A549 (cell line): ENCODE measurements around the gene MT1E. TPM values are rescaled to one million over a fixed set of nuclear protein-coding genes. Genes with fewer than 3 reads are reported as not detected.
A peak's percentile ranks its signal among the peaks of the same experiment; 100 is the strongest.

Experiments
- ATAC-seq, 2 experiments: fragments of 200-7000 bp in 1 of 2; fragments of >200 bp in 1 of 2; cut with Nextera tagmentation in 1 of 2; cut with Tn5 transposase in 1 of 2; 3 replicates each; pipeline versions ENCODE4 v1.8.0 to v1.9.1; 2018 to 2020; ENCODE audit warnings: mild to moderate bottlenecking in 1 of 2, moderate library complexity in 1 of 2
- CTCF ChIA-PET: fragments of 300-600 bp; sonication (Branson Sonifier 250); formaldehyde crosslinking; extraction: SDS; loops from one replicate; lab custom pipeline; 2021; ENCODE audit warnings: antibody characterized with exemption, inconsistent platforms; lab: Yijun Ruan, JAX
- POLR2A ChIA-PET: fragments of 350-600 bp; formaldehyde crosslinking; extraction: SDS; loops from one replicate; lab custom pipeline; 2021; ENCODE audit warnings: antibody characterized with exemption, inconsistent platforms; lab: Yijun Ruan, JAX
- DNase-seq, 2 experiments: peaks; one replicate each; pipeline versions ENCODE4 v3.0.0 to v3.0.0-alpha.2; 2011 to 2016; ENCODE audit warnings: low read depth in 1 of 2, low spot score in 1 of 2
- FAIRE-seq: peaks from 2 replicates; lab custom pipeline; 2011; peaks lifted over from hg19 to GRCh38; lab: Jason Lieb, UNC
- H3K27ac ChIP-seq, 2 experiments: fragments of >200 bp; sonication (Bioruptor Twin); formaldehyde crosslinking; 3 replicates each; pipeline ENCODE4 v1.5.1; 2016 to 2017
- H3K4me1 ChIP-seq: fragments of >200 bp; sonication (Bioruptor Twin); formaldehyde crosslinking; 3 replicates; pipeline ENCODE4 v1.6.1; 2016
- H3K4me2 ChIP-seq: fragments of >200 bp; sonication (Bioruptor Twin); formaldehyde crosslinking; 3 replicates; pipeline ENCODE4 v1.6.1; 2016
- H3K4me3 ChIP-seq: fragments of >200 bp; sonication (Bioruptor Twin); formaldehyde crosslinking; 3 replicates; pipeline ENCODE4 v1.5.1; 2016
- H3K9me3 ChIP-seq: fragments of >200 bp; sonication (Bioruptor Twin); formaldehyde crosslinking; 3 replicates; pipeline ENCODE4 v1.6.1; 2016
- BHLHE40 ChIP-seq: IDR thresholded peaks from 2 replicates; pipeline ENCODE4 v1.6.1; 2012; ENCODE audit warnings: low read depth, low read length, inconsistent platforms
- CHD2 ChIP-seq: fragments of 150-350 bp; IDR thresholded peaks from 2 replicates; pipeline ENCODE4 v1.6.1; 2014; ENCODE audit warnings: low read length; ENCODE audit not compliant: partially characterized antibody
- EP300 ChIP-seq, 2 experiments: fragments of >200 bp; sonication (Bioruptor Twin); formaldehyde crosslinking; IDR thresholded peaks; 2 replicates in 1 of 2; 3 replicates in 1 of 2; pipeline ENCODE4 v1.6.1; 2016 to 2017
- FOSB ChIP-seq: fragments of 250-450 bp; sonication (Bioruptor Pico); IDR thresholded peaks from 2 replicates; pipeline ENCODE4 v1.5.0; 2020; ENCODE audit warnings: mild to moderate bottlenecking, moderate library complexity
- HDAC2 ChIP-seq: fragments of 200-600 bp; sonication (generic); IDR thresholded peaks from 2 replicates; pipeline ENCODE4 v1.6.1; 2016
- HEYL ChIP-seq: fragments of 250-450 bp; sonication (Bioruptor Pico); IDR thresholded peaks from 2 replicates; pipeline ENCODE4 v1.8.0; 2021; ENCODE audit warnings: mild to moderate bottlenecking, moderate library complexity
- HOXB5 ChIP-seq: fragments of 250-450 bp; sonication (Bioruptor Pico); IDR thresholded peaks from 2 replicates; pipeline ENCODE4 v1.5.0; 2020; ENCODE audit warnings: mild to moderate bottlenecking, moderate library complexity
- MAFK ChIP-seq: fragments of 450-650 bp; IDR thresholded peaks from 2 replicates; pipeline ENCODE4 v1.6.1; 2014; ENCODE audit not compliant: partially characterized antibody
- NFE2L2 ChIP-seq: fragments of 150-350 bp; conservative IDR thresholded peaks from 2 replicates; pipeline ENCODE4 v1.6.1; 2014; ENCODE audit warnings: low read length
- NPAS2 ChIP-seq: fragments of 250-450 bp; sonication (Bioruptor Pico); IDR thresholded peaks from 2 replicates; pipeline ENCODE4 v1.8.0; 2022; ENCODE audit warnings: mild to moderate bottlenecking, moderate library complexity, borderline replicate concordance
- RFX5 ChIP-seq: fragments of 450-650 bp; IDR thresholded peaks from 2 replicates; pipeline ENCODE4 v1.7.1; 2014; ENCODE audit warnings: antibody characterized with exemption, mild to moderate bottlenecking, moderate library complexity
- SMC3 ChIP-seq: fragments of >200 bp; sonication (Bioruptor Twin); formaldehyde crosslinking; IDR thresholded peaks from 3 replicates; pipeline ENCODE4 v1.6.1; 2018; ENCODE audit warnings: inconsistent platforms
- TP53 ChIP-seq: fragments of 250-450 bp; sonication (Bioruptor Pico); IDR thresholded peaks from 2 replicates; pipeline ENCODE4 v1.5.0; 2021; ENCODE audit warnings: mild to moderate bottlenecking, moderate library complexity
- ZC3H11A ChIP-seq: fragments of 450-650 bp; IDR thresholded peaks from 2 replicates; pipeline ENCODE4 v1.6.1; 2014; ENCODE audit warnings: antibody characterized with exemption, mild to moderate bottlenecking
- ZFP36 ChIP-seq: fragments of 450-650 bp; IDR thresholded peaks from 2 replicates; pipeline ENCODE4 v1.6.1; 2014; ENCODE audit warnings: borderline replicate concordance; ENCODE audit not compliant: partially characterized antibody
- WGBS: methylation state at CpG from one replicate; pipeline ENCODE4 v1.1.6; 2017; ENCODE audit errors: missing lambda C conversion rate; 5-methylcytosine and 5-hydroxymethylcytosine counted together
- polyA plus RNA-seq, 4 experiments: library from polyadenylated mRNA; depleted of rRNA in 3 of 4; stranded (reverse); fragments of >200 nt; fragmentation: RNase III in 1 of 4; extraction: RNeasy Plus Mini Kit Qiagen cat#74134 plus additional on column Dnase treatment in 1 of 4; gene quantifications; 2 replicates in 3 of 4; 3 replicates in 1 of 4; pipeline ENCODE4 v1.2.3, GENCODE V29; 2011 to 2017
- TF ChIP-seq, protein P1 (sequence below): IDR thresholded peaks from 2 replicates; pipeline ENCODE4 v1.6.1; 2012
- TF ChIP-seq, protein P2 (sequence below): fragments of >200 bp; sonication (Bioruptor Twin); formaldehyde crosslinking; IDR thresholded peaks from 2 replicates; pipeline ENCODE4 v1.6.1; 2016
- TF ChIP-seq, protein P3 (sequence below): fragments of 150-350 bp; IDR thresholded peaks from 2 replicates; pipeline ENCODE4 v1.6.1; 2014; ENCODE audit warnings: low read depth, mild to moderate bottlenecking, low read length
- TF ChIP-seq, protein P4 (sequence below): fragments of 450-650 bp; IDR thresholded peaks from 2 replicates; pipeline ENCODE4 v1.6.1; 2014; ENCODE audit warnings: antibody characterized with exemption
- TF ChIP-seq, protein P5 (sequence below): fragments of 250-450 bp; sonication (Bioruptor Pico); IDR thresholded peaks from 2 replicates; pipeline ENCODE4 v1.5.0; 2021; ENCODE audit warnings: mild to moderate bottlenecking, moderate library complexity, borderline replicate concordance

The MT1E gene
- polyA plus RNA-seq, 2 of the 4 experiments (the other 2 are of a cell fraction): not detected

DNA sequence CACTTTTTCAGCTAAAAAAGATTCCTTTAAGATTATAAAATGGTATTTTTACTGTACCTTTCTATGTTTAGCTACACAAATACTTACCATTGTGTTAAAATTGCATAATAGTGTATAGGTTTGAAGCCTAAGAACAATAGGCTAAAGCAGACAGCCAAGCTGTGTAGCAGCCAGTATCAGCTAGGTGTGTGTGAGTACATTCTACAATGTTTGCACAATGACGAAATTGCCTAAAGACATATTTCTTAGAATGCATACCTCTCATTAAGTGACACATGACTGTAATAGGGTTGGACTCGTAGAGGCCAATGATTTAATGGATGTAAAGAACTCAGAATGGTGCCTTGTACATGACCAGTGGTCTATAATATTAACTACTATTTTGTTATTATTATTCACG, 24.2 kb downstream of the MT1E start:
- 43% methylated on average over 3 of the region's 3 CpGs for WGBS
- no peak for FAIRE-seq
- no peak overlapping the region for H3K27ac ChIP-seq

DNA sequence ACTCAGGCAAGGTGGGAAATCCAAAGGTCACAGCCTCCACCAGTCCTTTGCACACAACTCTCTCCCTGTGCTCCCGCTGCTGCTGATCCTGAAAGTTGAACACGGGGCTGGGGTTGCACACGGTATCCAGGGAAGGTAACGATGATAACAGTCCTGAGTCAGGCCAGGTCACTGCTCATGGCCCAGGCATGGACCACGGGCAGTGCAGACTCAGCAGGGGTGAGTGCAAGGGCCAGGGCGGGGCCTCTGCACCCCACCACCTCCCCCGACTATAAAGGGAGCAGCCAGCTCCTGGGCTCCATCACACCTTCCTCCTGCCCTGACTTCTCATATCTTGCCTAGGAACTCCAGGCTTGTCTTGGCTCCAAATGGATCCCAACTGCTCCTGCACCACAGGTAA, 26.0 kb downstream of the MT1E start, which contains the start of gene MT1B:
MT1B (plus strand) TSS at position 301 of the 400 bp plus-strand sequence; CDS start at position 369, 68 bp downstream.
- no peak for DNase-seq
- no peak for FAIRE-seq
- Histone ChIP-seq H3K4me2 (no peak within 1 kb of the TSS), H3K27ac (no peak within 1 kb of the TSS), H3K9me3 (no peaks in the 10 kb centered on the region), H3K4me3 (no peak within 1 kb of the TSS), H3K4me1 (peaks cover 8% of the 10 kb centered on the region; the same call in 1 of the 3 replicates)
- ChIA-PET POLR2A (no interaction called here), CTCF (interaction anchor here (1.0 to 25.6 kb wide), 3 partner anchors 8 to 42 kb away, joined by 3 to 340 read pairs (median 15); partner anchors contain the start of gene MT2A)
- 74% methylated on average over 6 of the region's 7 CpGs for WGBS
- peak in 1 of 2 experiments; percentile 30; a peak in 1 of 6 replicates for ATAC-seq
- TF ChIP-seq, protein P1, sequence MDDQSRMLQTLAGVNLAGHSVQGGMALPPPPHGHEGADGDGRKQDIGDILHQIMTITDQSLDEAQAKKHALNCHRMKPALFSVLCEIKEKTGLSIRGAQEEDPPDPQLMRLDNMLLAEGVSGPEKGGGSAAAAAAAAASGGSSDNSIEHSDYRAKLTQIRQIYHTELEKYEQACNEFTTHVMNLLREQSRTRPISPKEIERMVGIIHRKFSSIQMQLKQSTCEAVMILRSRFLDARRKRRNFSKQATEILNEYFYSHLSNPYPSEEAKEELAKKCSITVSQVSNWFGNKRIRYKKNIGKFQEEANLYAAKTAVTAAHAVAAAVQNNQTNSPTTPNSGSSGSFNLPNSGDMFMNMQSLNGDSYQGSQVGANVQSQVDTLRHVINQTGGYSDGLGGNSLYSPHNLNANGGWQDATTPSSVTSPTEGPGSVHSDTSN: no peak
- TF ChIP-seq ZC3H11A (no peak), TP53 (CRISPR knock-in tag) (no peak), ZFP36 (no peak), HDAC2 (no peak), HEYL (CRISPR knock-in tag) (no peak), SMC3 (no peak), NFE2L2 (no peak), MAFK (no peak), NPAS2 (no peak), BHLHE40 (no peak), RFX5 (no peak), EP300 (IDR thresholded peaks at IDR 0.05) (no peak), HOXB5 (CRISPR knock-in tag) (no peak), FOSB (CRISPR knock-in tag) (no peak)
- TF ChIP-seq, protein P2, sequence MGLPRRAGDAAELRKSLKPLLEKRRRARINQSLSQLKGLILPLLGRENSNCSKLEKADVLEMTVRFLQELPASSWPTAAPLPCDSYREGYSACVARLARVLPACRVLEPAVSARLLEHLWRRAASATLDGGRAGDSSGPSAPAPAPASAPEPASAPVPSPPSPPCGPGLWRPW: no peak
- TF ChIP-seq, protein P3, sequence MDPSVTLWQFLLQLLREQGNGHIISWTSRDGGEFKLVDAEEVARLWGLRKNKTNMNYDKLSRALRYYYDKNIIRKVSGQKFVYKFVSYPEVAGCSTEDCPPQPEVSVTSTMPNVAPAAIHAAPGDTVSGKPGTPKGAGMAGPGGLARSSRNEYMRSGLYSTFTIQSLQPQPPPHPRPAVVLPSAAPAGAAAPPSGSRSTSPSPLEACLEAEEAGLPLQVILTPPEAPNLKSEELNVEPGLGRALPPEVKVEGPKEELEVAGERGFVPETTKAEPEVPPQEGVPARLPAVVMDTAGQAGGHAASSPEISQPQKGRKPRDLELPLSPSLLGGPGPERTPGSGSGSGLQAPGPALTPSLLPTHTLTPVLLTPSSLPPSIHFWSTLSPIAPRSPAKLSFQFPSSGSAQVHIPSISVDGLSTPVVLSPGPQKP: no peak
- TF ChIP-seq, protein P4, sequence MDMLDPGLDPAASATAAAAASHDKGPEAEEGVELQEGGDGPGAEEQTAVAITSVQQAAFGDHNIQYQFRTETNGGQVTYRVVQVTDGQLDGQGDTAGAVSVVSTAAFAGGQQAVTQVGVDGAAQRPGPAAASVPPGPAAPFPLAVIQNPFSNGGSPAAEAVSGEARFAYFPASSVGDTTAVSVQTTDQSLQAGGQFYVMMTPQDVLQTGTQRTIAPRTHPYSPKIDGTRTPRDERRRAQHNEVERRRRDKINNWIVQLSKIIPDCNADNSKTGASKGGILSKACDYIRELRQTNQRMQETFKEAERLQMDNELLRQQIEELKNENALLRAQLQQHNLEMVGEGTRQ: no peak
- TF ChIP-seq, protein P5, sequence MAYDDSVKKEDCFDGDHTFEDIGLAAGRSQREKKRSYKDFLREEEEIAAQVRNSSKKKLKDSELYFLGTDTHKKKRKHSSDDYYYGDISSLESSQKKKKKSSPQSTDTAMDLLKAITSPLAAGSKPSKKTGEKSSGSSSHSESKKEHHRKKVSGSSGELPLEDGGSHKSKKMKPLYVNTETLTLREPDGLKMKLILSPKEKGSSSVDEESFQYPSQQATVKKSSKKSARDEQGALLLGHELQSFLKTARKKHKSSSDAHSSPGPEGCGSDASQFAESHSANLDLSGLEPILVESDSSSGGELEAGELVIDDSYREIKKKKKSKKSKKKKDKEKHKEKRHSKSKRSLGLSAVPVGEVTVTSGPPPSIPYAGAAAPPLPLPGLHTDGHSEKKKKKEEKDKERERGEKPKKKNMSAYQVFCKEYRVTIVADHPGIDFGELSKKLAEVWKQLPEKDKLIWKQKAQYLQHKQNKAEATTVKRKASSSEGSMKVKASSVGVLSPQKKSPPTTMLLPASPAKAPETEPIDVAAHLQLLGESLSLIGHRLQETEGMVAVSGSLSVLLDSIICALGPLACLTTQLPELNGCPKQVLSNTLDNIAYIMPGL (CRISPR knock-in tag): no peak
- TF ChIP-seq, all 56 proteins: peak for 0

More for the DNA sequence above, 24.2 kb downstream of the MT1E start:
- Histone ChIP-seq H3K4me3 (no peak overlapping the region), H3K9me3 (no peaks in the 10 kb centered on the region), H3K4me1 (peaks cover 8% of the 10 kb centered on the region; the same call in 1 of the 3 replicates), H3K4me2 (no peak overlapping the region)
- ATAC-seq (no peak), DNase-seq (peak in 1 of 2 experiments; percentile 10)
- CTCF ChIA-PET: interaction anchor here (25.6 kb wide), 1 partner anchor 40 kb away, joined by 340 read pairs; the partner anchor contains the start of gene MT2A
- POLR2A ChIA-PET: no interaction called here
- TF ChIP-seq CHD2: no peak
